ENCODE results near the gene NPTN.

DNA sequence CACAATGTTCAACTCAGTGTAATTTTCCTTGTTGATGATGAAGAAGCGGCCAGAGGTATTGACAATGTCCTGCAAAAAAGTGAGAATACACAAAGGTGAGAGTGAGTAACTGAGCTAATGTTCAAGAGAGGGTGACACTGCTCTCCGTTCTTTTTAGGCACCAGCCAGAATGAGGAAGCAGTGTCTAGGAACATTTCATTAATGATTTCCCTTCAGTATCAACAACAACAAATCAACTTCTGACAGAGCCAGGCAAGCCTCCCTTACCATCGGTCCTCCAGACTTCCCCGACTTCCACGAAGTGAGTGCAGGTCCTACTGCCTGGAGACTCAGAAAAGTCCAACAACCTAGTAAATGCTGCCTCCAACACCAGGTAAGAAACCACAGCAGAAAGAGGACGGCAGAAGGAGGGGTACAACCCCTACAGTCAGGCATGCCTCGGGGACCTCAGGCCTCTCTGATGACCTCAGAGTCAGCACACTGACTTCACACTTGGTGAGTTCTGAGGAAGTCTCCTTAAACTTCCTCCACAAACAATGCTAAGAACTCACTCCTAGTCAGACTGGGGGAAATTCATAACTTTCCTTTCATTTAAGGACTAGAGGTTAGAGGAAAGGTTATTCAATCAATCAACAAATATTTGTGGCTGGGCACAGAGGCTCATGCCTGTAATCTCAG, 62.7 kb downstream of the NPTN start:
- TF ChIP-seq CTCF (IDR thresholded peaks at IDR 0.05) (no peak), EP300 (IDR thresholded peaks at IDR 0.05) (no peak)
